HS-27A (cell line): ENCODE measurements around the gene RIBC1.
A peak's percentile ranks its signal among the peaks of the same experiment; 100 is the strongest.
"Not testable (repeated sequence)": the region's sequence is repeated elsewhere in the genome, so short reads cannot be mapped to it uniquely, and the experiment has no call there.

Experiments used
- DNase-seq: peaks from one replicate; pipeline ENCODE4 v3.0.0-alpha.2; 2012; ENCODE audit warnings: low read depth, missing footprints

RIBC1 gene

GRCh38 chrX:53422861-53423306, at the start of gene RIBC1:
RIBC1 (plus strand) TSS chrX:53422873; CDS start chrX:53426277, 3,404 bp downstream.
- DNase-seq, result no peak

- no peak for DNase-seq
Observed at GRCh38 chrX:53373307-53373706, 49.4 kb upstream of the RIBC1 start.

- DNase-seq, result no peak
Observed at GRCh38 chrX:53374222-53374820, 48.4 kb upstream of the RIBC1 start.

GRCh38 chrX:53374923-53375322, 47.8 kb upstream of the RIBC1 start:
- DNase-seq, result no peak

- DNase-seq, result no peak
Observed at GRCh38 chrX:53376888-53377287, 45.8 kb upstream of the RIBC1 start.

- DNase-seq, result no peak
Observed at GRCh38 chrX:53377464-53377863, 45.2 kb upstream of the RIBC1 start.

GRCh38 chrX:53379008-53379710, 43.5 kb upstream of the RIBC1 start:
- no peak for DNase-seq

GRCh38 chrX:53379747-53380146, 42.9 kb upstream of the RIBC1 start:
- no peak for DNase-seq

- no peak for DNase-seq
Observed at GRCh38 chrX:53383376-53384076, 39.1 kb upstream of the RIBC1 start.

- no peak for DNase-seq
Observed at GRCh38 chrX:53395605-53396298, 26.9 kb upstream of the RIBC1 start.

- no peak for DNase-seq
Observed at GRCh38 chrX:53398216-53398615, 24.5 kb upstream of the RIBC1 start.

GRCh38 chrX:53403535-53403934, 19.1 kb upstream of the RIBC1 start:
- no peak for DNase-seq

GRCh38 chrX:53412446-53412845, 10.2 kb upstream of the RIBC1 start:
- no peak for DNase-seq

- DNase-seq, result not testable (repeated sequence)
Observed at GRCh38 chrX:53420351-53420750, 2.3 kb upstream of the RIBC1 start.

- DNase-seq, result no peak
Observed at GRCh38 chrX:53421125-53421524, 1.5 kb upstream of the RIBC1 start.

- no peak for DNase-seq
Observed at GRCh38 chrX:53421772-53422085, 944 bp upstream of the RIBC1 start.

- peak; percentile 81 for DNase-seq
Observed at GRCh38 chrX:53422086-53422860, 400 bp upstream of the RIBC1 start, which contains the start of gene SMC1A. SMC1A (minus strand) TSS chrX:53422654; CDS start chrX:53422600, 54 bp downstream.

- DNase-seq, result no peak
Observed at GRCh38 chrX:53429755-53430154, 7.1 kb downstream of the RIBC1 start.

GRCh38 chrX:53430231-53430630, 7.6 kb downstream of the RIBC1 start:
- DNase-seq, result no peak

GRCh38 chrX:53433651-53434639, 11.3 kb downstream of the RIBC1 start, which contains the start of gene HSD17B10:
HSD17B10 (minus strand) TSS chrX:53434370; CDS start chrX:53434345, 25 bp downstream.
- peak; percentile 46 for DNase-seq
